Esophagus squamous epithelium (tissue), 5 donors: ENCODE measurements around the gene LRRC37A3. TPM values are rescaled to one million over a fixed set of nuclear protein-coding genes. Genes with fewer than 3 reads are reported as not detected.
"Not testable (repeated sequence)": the region's sequence is repeated elsewhere in the genome, so short reads cannot be mapped to it uniquely, and the experiment has no call there.

Experiments
- DNase-seq: peaks from one replicate; lab custom pipeline; 2025; lab: John Stamatoyannopoulos, UW
- H3K27ac ChIP-seq, 4 donors: fragments of 200-600 bp; sonication (generic); one replicate each; pipeline ENCODE4 v1.5.1; 2016 to 2019; ENCODE audit warnings: mild to moderate bottlenecking in 1 of 4
- H3K27me3 ChIP-seq, 4 donors: fragments of 200-600 bp; sonication (generic); 1 replicate in 3 of 4; 2 replicates in 1 of 4; pipeline versions ENCODE4 v1.5.1 to v1.6.0; 2017 to 2021; ENCODE audit warnings: antibody characterized with exemption in 1 of 4
- H3K36me3 ChIP-seq, 3 donors: fragments of 200-600 bp; sonication (generic); one replicate each; pipeline ENCODE4 v1.5.1; 2016 to 2019
- H3K4me1 ChIP-seq, 3 donors: fragments of 200-600 bp; sonication (generic); one replicate each; pipeline ENCODE4 v1.5.1; 2017 to 2019
- H3K4me3 ChIP-seq, 4 donors: fragments of 200-600 bp; sonication (generic); 1 replicate in 3 of 4; 2 replicates in 1 of 4; pipeline ENCODE4 v1.5.1; 2016 to 2019; ENCODE audit warnings: mild to moderate bottlenecking in 2 of 4, moderate library complexity in 1 of 4
- H3K9me3 ChIP-seq, 3 donors: fragments of 200-600 bp; sonication (generic); one replicate each; pipeline ENCODE4 v1.5.1; 2016 to 2019
- WGBS, 2 donors: methylation state at CpG; one replicate each; pipeline ENCODE4 v1.1.5; 2018; 5-methylcytosine and 5-hydroxymethylcytosine counted together
- intact Hi-C: fragments of 100-400 bp; cut with DNase I; formaldehyde crosslinking; loops from one replicate; pipeline ENCODE4 v1.15.0; 2022
- small RNA-seq, 4 donors: library from RNA; depleted of rRNA; stranded (forward); fragments of <200 nt; gene quantifications; one replicate each; pipeline ENCODE3, GENCODE V24; 2016
- total RNA-seq, 4 donors: library from RNA; depleted of rRNA; stranded (reverse); fragments of >200 nt; gene quantifications; one replicate each; pipeline ENCODE4 v1.1.0, GENCODE V29; 2016
- donor health status: DM: yes; HTN: yes; CAD: no.

Gene LRRC37A3
- total RNA-seq, 4 donors from 2014 or later, result 2.3 to 6.9 (median 3.8) TPM

DNA sequence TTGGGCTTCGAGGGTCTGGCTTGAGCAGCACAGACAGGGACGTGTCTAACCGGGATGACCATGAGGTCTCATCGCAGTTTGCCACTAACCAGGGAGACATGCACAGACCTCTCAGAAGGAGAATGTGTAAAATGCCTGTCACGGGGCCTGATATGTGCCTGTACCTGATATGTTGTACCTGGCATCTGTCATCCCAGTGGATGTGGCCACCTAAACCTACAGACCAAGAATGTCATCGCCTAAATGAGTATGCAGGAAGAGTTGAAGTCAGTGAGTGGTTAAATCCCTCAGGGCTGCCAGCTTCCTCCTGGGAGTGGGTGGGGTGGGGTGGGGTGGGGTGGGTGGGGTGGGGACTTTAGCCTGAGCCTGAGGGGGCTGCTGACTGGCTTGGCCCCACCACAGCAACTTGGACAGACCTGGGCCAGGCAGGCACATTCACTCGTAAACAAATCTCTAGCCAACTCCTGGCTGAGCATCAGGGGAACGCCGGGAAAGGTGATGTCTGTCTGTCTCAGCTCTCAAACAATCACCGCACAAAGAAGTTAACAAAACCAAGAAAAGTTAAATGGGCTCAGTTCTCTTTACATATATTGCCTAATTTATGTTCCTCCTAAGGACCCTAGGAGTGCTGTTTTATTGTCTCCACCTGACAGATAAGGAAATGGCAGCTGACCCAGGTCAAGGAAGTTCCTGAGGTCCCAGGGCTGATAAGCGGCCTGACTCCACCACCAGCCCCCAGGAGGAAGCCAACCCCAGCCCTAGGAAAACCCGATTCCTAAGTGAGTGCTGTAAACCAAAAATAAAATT, 89.3 kb downstream of the LRRC37A3 start:
- H3K27me3 ChIP-seq, H3K9me3 ChIP-seq, intact Hi-C loops, H3K4me3 ChIP-seq, DNase-seq: not testable (repeated sequence)
- H3K4me1 ChIP-seq, result peaks cover 4 to 36% (median 8%) of the 10 kb centered on the region in 3 donors
- H3K36me3 ChIP-seq, result peaks cover 0 to 33% (median 0%) of the 10 kb centered on the region in 3 donors
- H3K27ac ChIP-seq, result peak overlapping the region; percentile 28 to 68 (median 60)
- WGBS, 2 donors, result 53 to 68% methylated on average over 8 of the region's 12 CpGs

DNA sequence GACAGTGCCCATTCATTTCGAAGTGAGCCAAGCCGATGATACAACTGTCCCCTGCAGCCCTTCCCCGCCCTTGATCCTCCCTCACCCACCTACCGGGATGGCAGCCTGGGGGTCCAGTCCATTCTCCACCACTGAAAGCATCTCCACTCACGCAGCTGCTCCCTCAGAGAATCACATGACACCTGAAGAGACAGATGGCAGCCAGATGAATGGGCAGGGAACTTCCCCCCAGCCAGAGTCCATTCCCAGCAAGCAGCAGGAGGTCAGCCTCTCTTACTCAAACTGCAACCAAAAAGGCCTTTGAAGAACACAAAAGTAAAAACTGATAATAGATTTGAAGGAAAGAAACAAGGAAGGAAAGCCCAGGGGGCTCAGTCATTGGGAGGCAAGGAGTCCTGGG, 90.2 kb downstream of the LRRC37A3 start:
- intact Hi-C loops, result not testable (repeated sequence)
- H3K27ac ChIP-seq, result peak overlapping the region in 2 of 4 donors; percentile 63 to 68
- WGBS, 2 donors, result 84 to 93% methylated on average over 2 to 4 of the region's 5 CpGs

DNA sequence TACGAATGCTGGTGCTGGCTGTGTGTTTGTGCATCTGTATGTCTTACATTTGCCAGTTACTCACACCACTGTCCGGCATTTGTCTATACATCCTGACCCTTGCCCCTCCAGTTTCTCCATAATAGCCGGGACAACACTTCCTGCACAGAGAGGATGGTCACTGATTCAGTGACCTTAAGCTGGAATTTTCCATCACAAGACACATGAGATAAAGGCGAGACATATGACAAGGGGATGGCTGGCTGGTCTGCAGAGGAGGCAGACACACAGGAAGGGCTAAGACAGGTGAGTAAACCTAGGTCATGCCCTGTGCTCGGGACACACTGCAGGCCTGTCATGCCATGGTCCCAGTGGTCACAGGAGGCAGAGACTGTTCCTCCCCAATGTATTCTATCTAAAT, 100.4 kb downstream of the LRRC37A3 start:
- intact Hi-C loops, H3K4me3 ChIP-seq, DNase-seq, H3K9me3 ChIP-seq, H3K27me3 ChIP-seq: not testable (repeated sequence)
- H3K4me1 ChIP-seq, result peaks cover 0 to 33% (median 3%) of the 10 kb centered on the region in 3 donors
- peak overlapping the region in 2 of 4 donors; percentile 38 to 52 for H3K27ac ChIP-seq
- peaks cover 0 to 85% (median 14%) of the 10 kb centered on the region in 3 donors for H3K36me3 ChIP-seq
- WGBS, 2 donors, result 80 to 90% methylated on average over 5 of the region's 5 CpGs

More for the DNA sequence above, 90.2 kb downstream of the LRRC37A3 start:
- Histone ChIP-seq H3K36me3 (peaks cover 0 to 42% (median 0%) of the 10 kb centered on the region in 3 donors), H3K4me1 (peaks cover 4 to 27% (median 8%) of the 10 kb centered on the region in 3 donors)
- not testable (repeated sequence) for DNase-seq, H3K4me3 ChIP-seq, H3K9me3 ChIP-seq, H3K27me3 ChIP-seq

DNA sequence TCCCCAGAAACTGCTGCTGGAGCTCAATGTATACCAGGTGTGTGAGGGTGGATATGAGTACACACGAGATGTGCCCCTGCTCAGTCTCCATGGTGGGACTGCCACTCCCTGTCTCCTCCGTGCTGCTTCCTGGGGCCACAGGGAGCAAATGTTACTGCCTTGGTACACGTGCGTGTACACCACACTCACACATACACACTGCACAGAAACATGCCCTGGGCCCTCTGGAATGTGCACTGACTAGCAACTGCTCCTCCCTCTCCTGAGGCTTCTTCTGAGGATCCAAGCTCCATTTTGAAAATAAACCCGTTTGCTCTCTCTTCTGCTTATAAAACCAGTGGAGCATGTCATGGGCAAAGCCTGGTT, 103.5 kb downstream of the LRRC37A3 start:
- peak overlapping the region; percentile 74 to 87 (median 86) for H3K27ac ChIP-seq
- H3K4me3 ChIP-seq, DNase-seq, intact Hi-C loops, H3K9me3 ChIP-seq, H3K27me3 ChIP-seq: not testable (repeated sequence)
- peaks cover 0 to 69% (median 0%) of the 10 kb centered on the region in 3 donors for H3K36me3 ChIP-seq
- 40 to 60% methylated on average over 2 to 3 of the region's 5 CpGs for whole genome bisulfite sequencing, 2 donors
- H3K4me1 ChIP-seq, result peaks cover 0 to 33% (median 3%) of the 10 kb centered on the region in 3 donors

DNA sequence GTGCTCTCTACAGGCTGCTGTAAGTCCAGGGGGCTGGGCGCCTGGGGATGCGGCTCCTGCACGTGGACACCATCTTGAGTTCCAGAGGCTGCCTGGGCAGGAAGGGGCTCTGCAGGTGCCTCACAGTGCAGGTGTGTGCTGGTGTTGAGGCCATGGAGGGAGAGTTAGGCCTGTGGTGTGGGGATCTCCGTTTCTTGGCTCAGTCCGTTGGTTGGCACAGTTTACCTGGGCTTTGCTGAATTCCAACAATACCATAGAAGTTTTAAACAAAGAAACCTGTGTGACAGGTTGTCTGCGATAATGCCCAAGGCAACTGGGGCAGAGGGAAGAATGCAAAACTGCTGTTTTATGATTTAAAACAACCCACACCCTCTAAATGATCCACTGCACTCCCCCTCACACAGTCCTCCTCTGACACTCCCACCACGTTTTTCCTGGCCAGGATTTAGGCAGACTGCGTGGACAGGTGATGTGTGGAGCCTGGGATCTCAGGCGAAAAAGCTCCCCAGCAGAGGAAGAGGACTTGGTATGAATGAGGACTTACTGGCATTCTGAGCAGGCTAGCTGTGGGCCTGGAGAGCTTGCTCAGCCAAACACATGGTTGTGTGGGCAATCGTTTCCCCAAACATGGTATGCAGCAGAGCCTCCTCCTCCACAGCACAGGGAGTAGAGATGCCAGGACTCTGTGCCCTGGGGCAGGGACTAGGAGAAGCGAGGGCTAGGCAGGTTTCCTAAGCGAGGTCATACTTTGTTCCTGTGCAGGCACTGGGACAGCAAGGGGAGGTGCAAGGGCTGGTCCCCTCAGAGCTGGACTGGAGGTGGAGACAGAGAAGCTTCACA, 104.1 kb downstream of the LRRC37A3 start:
- H3K4me3 ChIP-seq, intact Hi-C loops, DNase-seq, H3K27me3 ChIP-seq, H3K9me3 ChIP-seq: not testable (repeated sequence)
- Histone ChIP-seq H3K36me3 (peaks cover 0 to 63% (median 0%) of the 10 kb centered on the region in 3 donors), H3K27ac (peak overlapping the region; percentile 74 to 87 (median 86)), H3K4me1 (peaks cover under 1 to 34% (median 3%) of the 10 kb centered on the region in 3 donors)
- WGBS, 2 donors, result 28 to 58% methylated on average over 9 to 10 of the region's 12 CpGs

DNA sequence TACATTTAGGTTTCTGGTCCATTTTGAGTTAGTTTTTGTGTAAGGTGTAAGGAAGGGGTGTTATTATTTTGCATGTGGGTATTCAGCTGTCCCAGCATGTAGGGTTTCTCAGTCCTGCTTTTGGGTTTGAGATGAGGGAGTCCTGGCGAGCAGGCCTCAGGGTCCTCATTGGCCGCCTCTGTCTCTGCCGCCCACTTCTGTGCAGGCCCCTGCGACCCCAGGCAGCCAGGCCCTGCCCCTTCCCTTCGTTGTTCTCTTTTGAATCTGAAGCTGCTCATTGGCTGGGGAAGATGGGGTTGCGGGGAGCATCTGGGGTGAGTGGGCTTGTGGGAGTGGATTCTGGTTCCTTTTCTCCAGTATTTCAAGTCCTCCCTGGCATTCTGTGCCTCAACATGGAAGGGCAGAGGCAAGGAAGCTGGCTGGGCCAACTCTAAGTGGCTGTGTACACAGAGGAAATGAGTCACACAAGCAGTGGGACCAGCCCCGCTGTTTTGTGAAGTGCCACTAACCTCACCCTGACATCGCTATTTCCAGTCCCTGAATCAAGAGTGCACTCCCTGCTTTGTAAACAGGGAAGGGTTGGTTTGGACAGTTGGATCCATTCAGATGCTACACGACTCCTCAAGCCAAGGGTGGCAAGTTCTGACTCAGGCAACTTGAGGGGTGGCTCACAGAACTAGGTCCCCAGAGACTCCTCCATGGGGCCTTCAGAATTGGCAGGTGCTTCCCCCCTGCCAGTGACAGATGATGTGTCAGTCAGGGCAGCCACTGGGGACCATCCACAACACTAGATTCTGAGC, 110.9 kb downstream of the LRRC37A3 start:
- intact Hi-C loops, H3K27me3 ChIP-seq, DNase-seq, H3K9me3 ChIP-seq, H3K4me3 ChIP-seq: not testable (repeated sequence)
- Histone ChIP-seq H3K27ac (peak overlapping the region; percentile 76 to 84 (median 80)), H3K4me1 (peaks cover 0 to 35% (median 17%) of the 10 kb centered on the region in 3 donors), H3K36me3 (peaks cover 0 to 28% (median 0%) of the 10 kb centered on the region in 3 donors)
- WGBS, 2 donors, result 0 to 18% methylated on average over 1 to 2 of the region's 9 CpGs

Small RNA genes within 50 kb of the gene (small RNA-seq; reads per million reads assigned to genes)
- 0 reads per million in 4 donors for gene AC037487.3
- 0 reads per million in 4 donors for gene AC103810.6
- gene AC103810.7, result 0 reads per million in 4 donors
- 0 reads per million in 4 donors for gene RDM1P4
- 0 reads per million in 4 donors for gene RN7SL404P
- 0 reads per million in 4 donors for gene RNU7-115P

Other genes with a start within 250 kb of the LRRC37A3 start
- 10 to 100 TPM; 21.3 to 43.1 (median 35.7) TPM for gene GNA13, start 137.3 kb upstream of the LRRC37A3 start, total RNA-seq
- 1 to 10 TPM in 3 of 4 donors, under 1 TPM in 1; 0.45 to 8.1 (median 2.9) TPM for gene RGS9, start 217.9 kb upstream of the LRRC37A3 start, total RNA-seq